Measurements from ENCODE around the gene PCSK6.

The PCSK6 gene

DNA sequence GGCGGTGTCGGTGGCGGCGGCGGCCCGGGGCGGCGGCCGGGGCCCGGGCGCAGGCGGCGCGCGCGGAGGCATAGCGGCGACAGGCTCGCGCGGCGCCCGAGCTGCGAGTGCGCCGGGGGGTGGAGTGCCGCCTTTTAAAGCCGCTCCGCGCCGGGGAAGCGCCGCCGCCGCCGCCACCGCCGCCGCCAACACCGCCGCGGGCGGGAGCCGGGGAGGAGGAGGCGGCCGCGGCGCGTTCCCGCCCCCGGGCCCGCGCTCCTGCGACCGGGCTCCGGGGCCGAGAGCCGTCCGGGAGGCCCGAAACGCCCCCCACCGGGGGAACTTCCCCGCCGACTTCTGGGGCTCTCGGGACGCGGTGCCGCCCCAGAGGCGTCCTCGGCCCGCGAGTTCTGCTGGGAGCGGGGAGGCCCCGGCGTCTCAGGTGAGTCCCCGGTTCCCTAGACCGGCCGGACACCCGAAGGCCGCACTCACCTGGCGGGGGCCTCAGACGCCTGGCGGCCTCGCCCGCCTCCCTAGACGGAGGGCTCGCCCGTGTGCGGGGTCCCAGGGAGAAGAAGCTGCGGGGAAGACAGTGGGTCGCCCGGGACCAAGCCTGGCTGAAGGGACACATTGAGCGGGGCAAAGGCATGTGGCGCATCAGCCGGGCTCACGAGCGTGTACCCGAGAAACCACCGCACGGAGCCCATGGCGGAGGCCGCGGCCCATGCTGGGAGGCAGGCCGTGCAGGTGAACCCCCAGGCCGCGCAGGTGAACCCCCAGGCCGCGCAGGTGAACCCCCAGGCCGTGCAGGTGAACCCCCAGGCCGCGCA, at the start of gene PCSK6:
Gene PCSK6, minus strand, starts transcription at position 109 of the 809 bp plus-strand sequence. Its CDS starts 37 bp downstream, at position 72.
- no peak for DNase-seq (ENCODE audit: low read depth, low spot score)

DNA sequence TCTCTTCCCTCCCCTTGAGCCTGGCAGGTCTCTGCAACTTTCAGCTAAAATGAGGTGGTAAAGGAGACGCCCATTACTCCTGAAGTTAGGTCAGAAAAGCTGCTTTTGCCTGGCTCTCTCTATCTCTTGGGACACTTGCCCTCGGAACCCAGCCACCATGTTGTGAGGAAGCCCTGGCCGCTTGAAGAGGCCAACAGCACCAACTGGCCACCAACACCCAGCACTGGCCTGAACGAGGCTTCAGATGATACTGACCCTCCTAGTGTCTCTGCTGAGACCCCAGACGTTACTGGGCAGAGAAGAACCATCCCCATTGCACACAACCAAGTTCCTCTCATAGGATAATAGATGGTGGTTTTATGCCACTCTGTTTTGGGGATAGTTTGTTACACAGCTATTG, 49.5 kb upstream of the PCSK6 start:
- DNase-seq (ENCODE audit: low read depth, low spot score) = no peak

DNA sequence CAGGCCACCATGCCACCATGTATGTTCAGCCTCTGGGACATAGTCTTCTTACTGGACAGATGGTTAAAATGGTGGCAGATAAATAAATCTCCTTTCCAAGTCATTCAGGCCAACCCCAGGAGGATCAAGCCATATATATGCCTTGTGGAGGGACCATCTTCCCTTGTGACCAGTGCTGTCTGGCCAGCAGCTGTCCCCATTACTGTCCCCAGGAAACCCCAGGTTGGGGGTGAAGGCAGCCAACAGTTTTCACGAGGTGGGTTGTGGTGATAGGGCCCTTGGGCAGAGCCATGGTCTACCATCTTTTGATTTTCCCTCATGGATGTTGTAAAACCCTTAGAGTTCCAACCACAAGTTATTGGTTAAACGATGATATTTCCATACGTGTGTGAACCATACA, 48.7 kb upstream of the PCSK6 start:
- DNase-seq (ENCODE audit: low read depth, low spot score) = no peak

DNA sequence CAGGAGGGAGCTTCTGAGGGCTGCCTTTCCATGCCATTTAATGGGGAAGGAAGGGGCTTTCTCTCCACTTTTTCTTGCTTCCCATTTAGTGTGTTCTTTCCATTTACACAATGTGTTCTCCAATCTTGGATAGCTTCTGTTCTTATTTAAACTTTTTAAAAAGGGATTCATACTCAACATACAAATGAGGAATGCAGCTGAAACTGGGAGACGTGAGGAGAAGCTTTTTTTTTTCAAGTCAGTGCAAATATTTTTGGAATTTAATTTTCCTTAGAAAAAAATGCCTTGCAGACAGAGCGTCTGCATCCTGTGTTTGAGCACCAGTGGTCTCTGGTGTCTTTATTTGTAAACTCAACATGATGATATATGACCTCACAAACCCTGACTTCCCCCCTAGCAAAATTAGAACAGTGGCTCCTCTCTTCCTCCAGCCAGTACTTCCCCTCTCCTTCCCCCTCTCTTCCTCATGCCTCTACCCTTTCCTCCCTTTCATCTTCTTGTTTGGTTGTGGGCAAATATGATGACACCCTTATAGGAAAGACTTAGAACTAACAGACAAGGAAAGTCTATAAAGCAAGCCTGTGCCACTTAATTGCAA, 48.1 kb upstream of the PCSK6 start:
- no peak for DNase-seq (ENCODE audit: low read depth, low spot score)

DNA sequence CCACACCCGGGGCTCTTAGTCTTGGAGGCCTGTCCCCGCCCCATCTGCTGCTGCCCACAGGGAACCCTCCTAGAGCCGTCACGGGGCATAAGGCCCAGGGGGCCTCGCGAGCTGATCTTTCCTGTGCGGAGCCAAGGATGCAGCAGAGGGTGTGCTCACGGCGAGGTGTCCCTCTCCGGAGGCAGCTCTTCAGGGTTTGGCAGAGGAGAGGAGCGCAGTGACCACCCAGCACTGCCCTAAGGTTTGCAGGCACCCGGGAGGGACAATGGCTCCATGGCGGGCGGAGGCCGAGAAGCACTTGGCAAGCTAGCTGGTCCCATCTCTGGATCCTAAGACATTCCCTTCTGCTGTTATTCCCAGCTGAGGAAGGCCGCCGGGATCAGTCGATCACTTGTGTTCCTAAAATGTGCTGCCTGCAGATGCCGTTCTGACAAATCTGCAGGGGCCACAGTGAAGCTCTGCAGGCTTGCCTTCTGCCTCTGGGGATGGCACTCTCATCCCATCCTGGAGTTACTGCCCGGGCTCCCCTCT, 47.4 kb upstream of the PCSK6 start:
- DNase-seq (ENCODE audit: low read depth, low spot score) = no peak

DNA sequence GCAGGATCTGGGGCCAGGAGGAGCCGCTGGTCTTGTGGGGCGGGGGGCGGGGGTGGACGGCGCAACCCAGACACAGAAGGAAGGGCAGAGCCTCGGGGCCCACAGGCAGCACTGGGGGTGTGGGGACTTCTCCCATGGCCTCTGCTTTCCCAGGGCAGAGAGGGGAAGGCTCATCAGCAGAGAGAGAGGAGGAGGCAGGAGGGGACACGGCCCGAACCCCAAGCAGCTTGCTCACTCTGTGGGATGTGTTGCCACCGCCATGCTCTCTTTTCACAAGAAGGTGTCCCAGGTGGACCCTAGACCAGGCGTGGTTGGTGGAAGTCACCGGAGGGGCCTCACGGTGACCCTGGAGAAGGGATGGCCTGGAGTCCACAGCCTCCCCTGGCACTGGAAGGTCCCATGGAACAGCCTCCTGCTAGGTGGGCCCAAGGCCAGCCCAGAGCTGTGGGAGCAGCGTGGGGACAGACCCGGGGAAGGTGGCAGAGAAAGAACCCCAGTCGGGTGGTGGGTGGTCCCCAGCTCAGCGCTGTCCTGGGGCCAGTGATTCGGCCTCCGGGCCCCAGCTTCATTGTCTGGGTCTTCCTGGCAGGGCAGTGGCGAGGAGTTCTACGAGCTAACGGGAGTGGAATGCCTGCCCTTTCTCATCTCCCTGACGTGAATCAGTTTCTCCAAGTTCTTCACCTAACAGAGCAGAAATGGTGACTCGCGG, 46.8 kb upstream of the PCSK6 start:
- no peak for DNase-seq (ENCODE audit: low read depth, low spot score)

DNA sequence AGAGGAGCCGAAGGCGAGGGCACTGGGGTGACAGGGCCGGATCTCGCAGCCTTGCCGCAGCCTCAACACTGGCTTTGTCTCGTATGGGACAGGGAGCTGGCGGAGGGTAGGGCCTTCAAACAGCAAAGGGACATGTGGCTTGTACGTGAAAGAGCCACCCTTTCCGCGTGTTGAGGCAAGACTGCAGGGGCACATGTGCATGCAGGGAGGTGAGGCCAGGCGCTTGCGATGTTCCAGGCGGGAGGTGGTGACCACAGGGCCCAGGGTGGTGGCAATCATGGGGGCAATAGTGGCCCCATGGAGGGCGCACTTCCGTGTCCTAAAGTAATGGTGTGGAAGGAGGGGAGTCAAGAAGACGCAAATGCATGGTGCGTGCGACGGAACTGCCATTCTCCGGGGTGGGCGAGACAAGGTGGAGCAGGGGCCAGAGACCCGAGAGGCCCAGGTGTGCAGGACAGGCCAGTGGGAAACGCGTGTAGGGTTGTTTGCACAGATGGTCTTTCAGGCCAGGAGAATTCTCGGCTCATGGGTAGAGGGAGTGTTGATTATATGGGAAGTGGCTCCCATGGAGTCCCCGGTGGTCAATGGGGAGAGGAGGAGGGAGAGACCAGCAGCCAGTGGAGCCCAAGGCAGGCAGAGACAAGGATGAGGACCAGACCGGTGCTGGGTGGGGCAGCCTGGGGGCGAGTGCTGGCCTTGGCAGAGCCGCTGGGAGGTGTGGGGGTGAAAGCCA, 45.8 kb upstream of the PCSK6 start:
- no peak for DNase-seq (ENCODE audit: low read depth, low spot score)

DNA sequence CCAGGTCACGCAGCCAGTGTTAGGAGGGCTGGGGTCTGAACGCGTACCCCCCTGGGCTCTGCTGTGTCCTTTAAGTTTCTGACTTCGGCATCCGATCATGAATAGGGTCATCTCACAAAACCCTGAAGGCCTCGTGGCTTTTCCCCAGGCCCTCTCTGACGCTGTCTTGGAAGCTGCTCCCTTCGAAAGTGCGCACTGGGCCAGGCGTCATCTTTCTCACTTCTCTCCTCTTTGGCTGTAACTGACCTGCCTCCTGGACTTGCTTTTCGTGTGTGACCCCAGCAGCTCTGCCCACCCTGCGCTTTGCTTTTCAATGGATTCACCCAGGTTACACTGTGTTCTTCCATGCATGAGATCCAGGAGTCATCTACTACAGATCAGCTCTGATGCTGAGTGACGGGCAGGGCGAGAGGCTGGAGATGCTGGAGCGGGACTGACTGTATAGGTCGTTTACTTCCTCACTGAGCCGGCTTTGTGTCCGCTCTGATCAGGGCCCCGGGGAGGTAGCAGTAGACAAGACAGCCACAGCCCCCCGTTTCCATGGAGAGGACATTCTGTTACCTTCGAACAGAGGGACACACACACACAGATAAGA, 45.0 kb upstream of the PCSK6 start:
- DNase-seq (ENCODE audit: low read depth, low spot score) = no peak

DNA sequence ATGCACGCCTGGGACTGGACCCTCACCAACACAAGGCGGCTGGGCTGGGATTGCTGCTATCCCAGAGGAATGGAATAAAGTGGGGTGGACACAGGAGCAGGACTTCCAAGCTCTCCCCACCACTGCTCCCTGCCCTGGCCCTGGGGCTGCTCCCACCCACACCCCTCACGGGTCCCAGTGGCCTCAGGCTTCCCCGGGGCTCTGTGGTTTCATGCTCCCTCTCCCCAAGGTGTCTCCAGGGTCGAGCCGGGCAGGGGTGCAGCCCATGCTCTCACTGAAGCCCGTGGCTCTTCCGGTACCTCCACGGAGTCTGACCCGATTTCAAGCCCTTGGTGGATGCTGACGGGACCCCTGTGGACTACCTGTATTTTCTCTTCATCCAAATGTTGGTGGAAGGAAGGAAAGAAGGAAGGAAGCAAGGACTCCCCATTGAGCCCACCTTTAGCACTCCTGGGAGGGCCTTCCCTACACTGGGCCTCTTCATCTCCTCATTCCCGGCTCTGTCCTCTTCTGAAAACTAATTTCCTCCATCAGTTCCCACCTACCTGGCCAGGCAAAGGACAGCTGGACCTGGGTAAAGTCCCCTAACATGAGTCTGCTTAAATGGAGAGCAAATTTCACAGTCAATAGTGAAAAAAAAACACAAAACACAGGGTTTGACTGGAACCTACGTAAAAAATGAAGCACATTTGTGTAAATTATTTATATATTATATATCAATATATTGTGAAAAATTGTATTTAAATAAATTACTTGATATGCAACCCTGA, 44.0 kb upstream of the PCSK6 start:
- no peak for DNase-seq (ENCODE audit: low read depth, low spot score)

DNA sequence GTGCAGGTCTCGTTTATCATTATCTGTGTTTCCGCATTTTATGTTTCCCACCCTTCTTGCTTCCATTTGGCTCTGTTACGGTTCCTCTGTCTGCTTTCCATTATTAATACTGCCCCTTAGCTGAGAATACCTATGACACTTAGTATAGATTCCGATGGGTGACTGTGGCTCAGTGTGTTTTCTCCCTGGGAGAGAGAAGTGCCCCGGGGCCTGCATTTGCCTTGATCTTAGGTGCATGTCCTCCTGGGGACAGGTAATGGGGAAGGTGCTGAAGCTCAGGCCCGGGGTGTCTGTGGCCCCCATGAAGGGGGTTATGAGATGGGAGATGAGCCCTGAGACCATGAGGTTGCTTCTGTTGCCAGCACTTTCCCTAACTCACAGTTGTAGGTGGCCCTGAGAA, 43.4 kb upstream of the PCSK6 start:
- DNase-seq (ENCODE audit: low read depth, low spot score) = no peak

DNA sequence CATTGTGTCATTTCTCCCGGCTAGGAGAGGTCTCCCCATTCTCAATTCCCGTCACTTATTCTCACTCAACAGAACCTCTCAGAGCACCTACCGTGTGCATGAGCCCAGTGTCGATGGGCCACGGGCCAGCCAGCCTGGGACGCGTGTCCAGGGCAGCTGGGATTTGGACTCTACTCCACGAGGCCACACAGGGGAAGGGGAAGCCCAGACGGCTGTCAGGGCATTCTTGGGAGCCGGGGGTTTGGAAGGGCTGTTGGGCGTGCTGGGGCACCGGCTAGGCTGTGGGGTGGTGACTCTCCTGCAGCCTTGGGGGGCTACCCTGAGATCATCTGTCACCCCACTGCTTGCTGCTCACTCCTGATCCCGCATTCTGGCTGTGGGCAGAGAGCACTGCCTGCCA, 41.7 kb upstream of the PCSK6 start:
- no peak for DNase-seq (ENCODE audit: low read depth, low spot score)

DNA sequence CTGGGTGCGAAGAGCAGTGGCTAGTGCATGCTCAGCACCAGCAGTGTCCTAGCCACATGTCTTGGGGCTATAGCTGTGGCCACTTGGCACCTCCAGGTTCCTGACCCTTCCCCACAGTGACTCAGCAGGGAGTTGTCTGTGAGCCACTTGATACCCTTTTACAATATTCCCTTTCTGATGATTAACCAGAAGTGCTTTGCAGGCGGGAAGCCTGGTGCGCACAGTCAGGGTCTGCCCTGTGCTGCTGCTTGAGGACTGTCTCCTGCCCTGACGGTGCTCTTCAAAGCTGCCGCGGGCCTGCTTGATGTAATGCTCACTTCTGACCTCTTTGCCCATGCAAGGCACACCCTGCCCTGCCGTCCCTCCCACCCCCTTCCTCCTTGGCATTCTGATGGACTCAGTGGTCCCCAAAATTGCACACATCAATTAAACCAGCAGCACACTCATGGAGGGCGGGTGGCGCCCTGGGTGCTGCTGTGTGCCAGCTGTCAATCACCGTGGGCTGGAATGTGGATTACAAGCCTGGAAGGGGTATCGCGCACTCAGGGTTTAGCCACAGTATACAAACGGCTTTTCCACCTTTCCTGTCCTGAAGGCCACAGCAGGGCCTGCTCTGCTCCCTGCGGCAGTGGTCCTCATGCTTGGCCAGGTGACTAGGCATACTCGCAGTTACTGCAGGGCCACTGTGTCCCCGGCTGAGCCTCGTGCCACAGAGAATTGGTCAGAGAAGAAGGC, 40.9 kb upstream of the PCSK6 start:
- no peak for DNase-seq (ENCODE audit: low read depth, low spot score)

DNA sequence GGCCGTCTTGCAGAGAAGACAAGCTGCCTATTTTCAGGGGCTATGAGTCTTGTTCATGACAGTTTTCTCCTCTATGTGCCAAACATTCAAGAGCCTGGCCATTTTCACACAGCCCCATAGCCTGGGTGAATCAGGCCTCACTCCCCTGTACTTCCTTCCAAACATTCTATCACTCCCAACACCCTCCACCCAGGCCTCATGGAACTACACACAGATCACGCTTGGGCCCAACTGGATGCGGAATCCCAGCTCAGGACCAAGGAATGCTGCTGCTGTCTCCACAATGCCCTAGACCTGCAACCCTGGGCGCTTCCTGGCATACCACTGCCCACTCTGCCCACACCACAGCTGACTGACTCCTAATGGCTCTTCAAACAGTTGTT, 39.4 kb upstream of the PCSK6 start:
- DNase-seq (ENCODE audit: low read depth, low spot score) = no peak

DNA sequence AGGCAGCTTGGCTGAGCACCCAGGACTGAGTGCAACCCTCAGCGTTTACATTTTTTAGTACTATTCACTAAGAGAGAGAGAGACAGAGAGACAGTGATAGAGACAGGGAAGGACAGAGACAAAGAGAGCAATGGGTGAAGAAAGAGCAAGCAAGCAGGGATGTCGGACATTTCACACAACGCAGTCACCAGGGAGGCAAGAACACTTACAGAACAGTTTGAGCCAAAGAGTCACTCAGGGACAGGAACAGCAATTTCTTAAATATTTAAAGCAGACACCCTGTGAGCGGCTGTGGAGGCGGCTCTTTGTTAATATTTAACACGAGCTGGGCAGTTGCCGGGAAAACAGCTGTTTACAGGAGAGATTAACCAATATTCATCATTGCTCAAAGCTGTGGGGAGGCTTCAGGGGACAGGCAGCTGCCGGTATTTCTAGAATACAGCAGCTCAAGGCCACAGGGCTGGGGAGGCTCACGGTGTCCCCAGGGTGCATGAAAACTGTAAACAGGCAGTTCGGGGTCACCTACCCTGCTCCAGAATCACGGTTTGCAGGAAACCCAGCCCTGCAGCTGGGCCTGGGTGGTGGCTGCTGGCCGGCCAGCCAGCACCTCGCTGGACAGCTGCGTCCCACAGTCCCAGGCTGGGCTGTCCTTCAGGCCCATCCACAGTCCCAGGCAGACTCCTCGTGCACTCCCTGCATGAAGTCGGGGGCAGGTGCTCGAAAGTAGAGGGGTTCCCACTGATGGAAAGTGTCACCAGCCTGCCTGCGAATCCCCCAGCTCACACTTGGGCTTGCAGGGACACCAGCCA, 38.8 kb upstream of the PCSK6 start:
- no peak for DNase-seq (ENCODE audit: low read depth, low spot score)

DNA sequence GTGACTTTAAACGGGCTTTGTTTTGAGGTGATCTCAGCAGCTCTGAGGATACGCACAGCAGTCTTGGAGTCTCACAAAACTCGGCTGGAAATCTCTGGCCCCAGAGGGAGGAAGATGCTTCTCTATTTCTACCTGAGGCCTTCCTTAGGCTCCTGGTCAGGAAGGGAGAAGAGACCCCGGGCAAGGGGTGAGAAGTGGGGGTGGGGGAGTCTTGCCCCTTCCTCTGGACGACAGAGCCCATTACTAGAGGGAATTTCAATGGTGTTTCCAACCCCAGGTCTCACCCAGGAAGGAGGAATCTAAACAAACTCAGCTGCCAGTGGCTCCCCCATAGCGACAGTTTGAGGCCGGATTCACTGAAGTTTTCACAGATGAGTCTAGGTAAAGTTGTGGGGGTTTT, 37.4 kb upstream of the PCSK6 start:
- no peak for DNase-seq (ENCODE audit: low read depth, low spot score)

DNA sequence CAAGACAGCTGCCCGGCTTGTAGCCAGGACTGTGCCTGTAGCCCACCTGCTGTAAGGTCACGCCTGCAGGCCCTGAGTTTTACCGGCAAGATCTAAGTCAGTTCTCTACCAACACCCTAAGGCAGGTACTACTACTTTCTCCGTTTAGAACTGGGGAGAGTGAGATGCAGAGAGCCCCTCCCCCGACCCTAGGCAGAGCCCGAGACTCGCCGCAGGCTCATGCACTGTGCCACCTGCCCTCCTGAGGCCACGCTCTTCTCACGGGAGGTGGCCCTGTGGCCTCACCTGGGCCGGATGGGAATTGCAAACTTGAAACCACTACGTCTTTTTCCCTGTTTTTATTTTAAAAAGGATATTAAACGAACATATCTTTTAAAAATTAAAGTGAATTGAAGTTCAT, 36.9 kb upstream of the PCSK6 start:
- no peak for DNase-seq (ENCODE audit: low read depth, low spot score)

DNA sequence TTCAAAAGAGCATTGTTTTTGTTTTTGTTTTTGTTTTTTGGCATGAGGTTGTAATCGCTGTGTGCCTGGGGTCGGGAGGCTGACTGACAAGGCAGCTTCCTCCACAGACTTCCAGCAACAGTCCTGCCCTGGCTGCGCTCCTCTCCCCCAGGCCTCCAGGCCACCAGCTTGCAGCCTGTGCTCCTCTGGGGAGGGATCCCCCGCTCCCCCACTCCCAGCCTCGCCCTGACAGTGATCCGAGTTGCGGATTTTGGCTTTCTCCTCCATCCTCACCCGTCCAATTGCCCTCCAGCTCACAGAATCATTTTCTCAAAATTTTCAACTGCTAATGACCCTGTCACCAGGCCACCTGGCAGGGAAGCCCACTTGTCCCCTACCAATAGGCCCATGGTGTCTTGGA, 36.5 kb upstream of the PCSK6 start:
- no peak for DNase-seq (ENCODE audit: low read depth, low spot score)

DNA sequence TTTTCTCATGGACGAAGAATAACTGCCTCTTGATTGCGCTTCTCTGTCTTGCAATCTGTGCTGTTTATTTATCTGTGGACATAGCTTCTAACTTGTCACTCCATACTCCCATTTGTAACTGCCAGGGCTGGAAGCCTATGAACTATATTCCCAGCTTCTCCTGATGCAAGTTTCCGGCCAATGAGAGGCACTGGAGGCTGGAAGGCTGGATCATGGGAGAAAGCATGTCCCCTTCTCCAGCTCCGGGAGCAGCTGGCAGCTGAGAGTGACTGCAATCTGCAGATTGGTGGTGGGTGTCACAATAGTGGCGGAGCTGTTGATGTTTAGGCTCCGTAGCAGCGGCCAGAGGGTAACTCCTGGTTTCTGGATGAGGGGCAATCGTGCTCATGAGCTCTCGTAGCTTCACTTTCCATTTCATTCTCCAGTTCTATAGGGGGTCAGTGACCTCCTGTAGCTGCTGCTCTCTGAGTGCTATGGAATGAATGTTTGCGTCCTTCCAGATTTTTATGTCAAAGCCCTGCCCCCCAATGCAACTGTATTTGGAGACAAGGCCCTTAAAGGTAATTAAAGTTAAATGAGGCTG, 35.7 kb upstream of the PCSK6 start:
- DNase-seq (ENCODE audit: low read depth, low spot score) = no peak

DNA sequence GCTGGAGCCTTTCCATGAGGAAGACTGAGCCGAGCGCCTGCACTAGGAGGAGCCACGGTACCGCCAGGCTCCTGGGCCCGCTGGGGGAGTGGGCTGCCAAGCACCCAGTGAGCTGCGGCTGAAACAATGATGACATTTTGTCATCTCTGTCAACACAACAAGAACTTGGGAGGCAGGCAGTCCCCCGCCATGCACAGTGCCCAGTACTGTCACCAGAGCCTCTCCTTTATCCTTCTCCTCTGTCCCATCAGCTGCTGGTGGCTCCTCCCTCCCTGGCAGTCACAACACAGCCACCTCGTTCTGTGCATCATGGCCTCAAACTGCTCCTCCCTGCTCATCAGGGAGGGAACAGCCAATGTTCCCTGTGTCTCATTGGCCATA, 34.0 kb upstream of the PCSK6 start:
- no peak for DNase-seq (ENCODE audit: low read depth, low spot score)

All from activated CD4-positive, CD25-positive, alpha-beta regulatory T cell treated with anti-CD3 and anti-CD28 coated beads, Interleukin-2, amount 50 U/mL, for 16 hours (primary cell).